ENCODE results near the gene MTERF4.

MTERF4 gene

GRCh38 chr2:241064802-241065354, 37.2 kb downstream of the MTERF4 start:
- DNase-seq (ENCODE audit: low read depth): no peak
- H3K4me3 ChIP-seq (ENCODE audit: low read depth, low read length): no peak overlapping the region
- TF ChIP-seq CTCF (IDR thresholded peaks at IDR 0.05; ENCODE audit: low read depth, low read length, missing control alignments): no peak

- DNase-seq (ENCODE audit: low read depth): no peak
- H3K4me3 ChIP-seq (ENCODE audit: low read depth, low read length): no peak overlapping the region
- no peak for TF ChIP-seq CTCF (IDR thresholded peaks at IDR 0.05; ENCODE audit: low read depth, low read length, missing control alignments)
Measured at GRCh38 chr2:241064008-241064801, 37.9 kb downstream of the MTERF4 start.

GRCh38 chr2:241063587-241063986, 38.5 kb downstream of the MTERF4 start:
- no peak overlapping the region for H3K4me3 ChIP-seq (ENCODE audit: low read depth, low read length)
- no peak for DNase-seq (ENCODE audit: low read depth)
- no peak for TF ChIP-seq CTCF (IDR thresholded peaks at IDR 0.05; ENCODE audit: low read depth, low read length, missing control alignments)

- no peak for DNase-seq (ENCODE audit: low read depth)
- no peak overlapping the region for H3K4me3 ChIP-seq (ENCODE audit: low read depth, low read length)
- no peak for TF ChIP-seq CTCF (IDR thresholded peaks at IDR 0.05; ENCODE audit: low read depth, low read length, missing control alignments)
Measured at GRCh38 chr2:241063093-241063551, 39.0 kb downstream of the MTERF4 start.

GRCh38 chr2:241062389-241063092, 39.5 kb downstream of the MTERF4 start:
- H3K4me3 ChIP-seq (ENCODE audit: low read depth, low read length): no peak overlapping the region
- TF ChIP-seq CTCF (IDR thresholded peaks at IDR 0.05; ENCODE audit: low read depth, low read length, missing control alignments): no peak

GRCh38 chr2:241061275-241061674, 40.8 kb downstream of the MTERF4 start:
- no peak overlapping the region for H3K4me3 ChIP-seq (ENCODE audit: low read depth, low read length)
- DNase-seq (ENCODE audit: low read depth): no peak
- TF ChIP-seq CTCF (IDR thresholded peaks at IDR 0.05; ENCODE audit: low read depth, low read length, missing control alignments): no peak

More at GRCh38 chr2:241062389-241063092, 39.5 kb downstream of the MTERF4 start:
- DNase-seq (ENCODE audit: low read depth): no peak

Measured in GM12864 (cell line).